NB4 (cell line): ENCODE data around the gene PPP1R37.

Experiments
- POLR2A ChIP-seq: IDR thresholded peaks from 2 replicates; pipeline ENCODE4 v1.6.1; 2011; ENCODE audit warnings: mild to moderate bottlenecking; ENCODE audit not compliant: insufficient read length; ENCODE audit errors: extremely low read depth
- TF ChIP-seq, protein P1 (sequence below): IDR thresholded peaks from one replicate; pipeline ENCODE4 v1.5.1; 2012; ENCODE audit warnings: low read depth, low read length

DNA sequence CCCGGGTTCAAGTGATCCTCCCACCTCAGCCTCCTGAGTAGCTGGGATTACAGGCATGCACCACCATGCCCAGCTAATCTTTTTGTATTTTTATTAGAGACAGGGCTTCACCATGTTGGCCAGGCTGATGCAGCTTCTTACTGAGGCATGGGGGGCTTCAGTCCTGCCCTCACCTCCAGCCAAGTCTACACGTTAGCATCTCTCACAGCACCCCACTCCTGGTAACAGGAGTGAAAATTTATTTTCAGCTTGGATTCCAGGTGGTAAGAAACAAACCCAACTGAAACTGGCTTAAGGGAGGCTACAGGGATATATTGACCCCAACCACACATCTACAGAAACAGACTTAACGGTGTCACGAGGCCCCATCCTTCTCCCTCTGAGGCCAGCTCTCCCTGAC is 57.2 kb downstream of the PPP1R37 start:
- no peak for TF ChIP-seq POLR2A
- TF ChIP-seq, protein P1, sequence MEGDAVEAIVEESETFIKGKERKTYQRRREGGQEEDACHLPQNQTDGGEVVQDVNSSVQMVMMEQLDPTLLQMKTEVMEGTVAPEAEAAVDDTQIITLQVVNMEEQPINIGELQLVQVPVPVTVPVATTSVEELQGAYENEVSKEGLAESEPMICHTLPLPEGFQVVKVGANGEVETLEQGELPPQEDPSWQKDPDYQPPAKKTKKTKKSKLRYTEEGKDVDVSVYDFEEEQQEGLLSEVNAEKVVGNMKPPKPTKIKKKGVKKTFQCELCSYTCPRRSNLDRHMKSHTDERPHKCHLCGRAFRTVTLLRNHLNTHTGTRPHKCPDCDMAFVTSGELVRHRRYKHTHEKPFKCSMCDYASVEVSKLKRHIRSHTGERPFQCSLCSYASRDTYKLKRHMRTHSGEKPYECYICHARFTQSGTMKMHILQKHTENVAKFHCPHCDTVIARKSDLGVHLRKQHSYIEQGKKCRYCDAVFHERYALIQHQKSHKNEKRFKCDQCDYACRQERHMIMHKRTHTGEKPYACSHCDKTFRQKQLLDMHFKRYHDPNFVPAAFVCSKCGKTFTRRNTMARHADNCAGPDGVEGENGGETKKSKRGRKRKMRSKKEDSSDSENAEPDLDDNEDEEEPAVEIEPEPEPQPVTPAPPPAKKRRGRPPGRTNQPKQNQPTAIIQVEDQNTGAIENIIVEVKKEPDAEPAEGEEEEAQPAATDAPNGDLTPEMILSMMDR: no peak
